SK-N-SH treated with all-trans-retinoic acid at 6 μM for 48 hours (cell line): ENCODE results near the gene NUS1.
"Not testable (repeated sequence)": the region's sequence is repeated elsewhere in the genome, so short reads cannot be mapped to it uniquely, and the experiment has no call there.

Experiments used
- ATAC-seq: fragments of 200-7000 bp; cut with Tn5 transposase; 3 replicates; pipeline ENCODE4 v1.9.1; 2020; ENCODE audit warnings: mild to moderate bottlenecking, moderate library complexity
- ARNTL ChIP-seq: fragments of 450-650 bp; formaldehyde crosslinking; IDR thresholded peaks from 2 replicates; pipeline ENCODE4 v1.5.0; 2020; ENCODE audit warnings: low read depth, mild to moderate bottlenecking, moderate library complexity, borderline replicate concordance
- BACH2 ChIP-seq: fragments of 250-450 bp; sonication (Bioruptor Pico); IDR thresholded peaks from 2 replicates; pipeline ENCODE4 v1.9.0; 2021; ENCODE audit warnings: mild to moderate bottlenecking, borderline replicate concordance
- CREB5 ChIP-seq: fragments of 250-450 bp; sonication (Bioruptor Pico); IDR thresholded peaks from 2 replicates; pipeline ENCODE4 v1.5.1; 2020; ENCODE audit warnings: low read depth, mild to moderate bottlenecking, moderate library complexity
- CSDC2 ChIP-seq: fragments of 250-450 bp; sonication (Bioruptor Pico); IDR thresholded peaks from 2 replicates; pipeline ENCODE4 v1.5.0; 2020; ENCODE audit warnings: mild to moderate bottlenecking, moderate library complexity
- CSRNP3 ChIP-seq: fragments of 250-450 bp; sonication (Bioruptor Pico); IDR thresholded peaks from 2 replicates; pipeline ENCODE4 v1.5.1; 2021; ENCODE audit warnings: mild to moderate bottlenecking, moderate library complexity
- ESRRG ChIP-seq: fragments of 250-450 bp; sonication (Bioruptor Pico); IDR thresholded peaks from 2 replicates; pipeline ENCODE4 v1.6.1; 2021; ENCODE audit warnings: mild to moderate bottlenecking
- GLIS3 ChIP-seq: fragments of 250-450 bp; sonication (Bioruptor Pico); IDR thresholded peaks from 2 replicates; pipeline ENCODE4 v1.5.0; 2020; ENCODE audit warnings: mild to moderate bottlenecking, moderate library complexity
- ISL1 ChIP-seq: fragments of 250-450 bp; sonication (Bioruptor Pico); IDR thresholded peaks from 2 replicates; pipeline ENCODE4 v2.1.2; 2022; ENCODE audit warnings: mild to moderate bottlenecking, moderate library complexity
- OSR1 ChIP-seq: fragments of 250-450 bp; sonication (Bioruptor Pico); IDR thresholded peaks from 2 replicates; pipeline ENCODE4 v1.8.0; 2022; ENCODE audit warnings: moderate library complexity, mild to moderate bottlenecking, inconsistent platforms
- PATZ1 ChIP-seq: fragments of 250-450 bp; sonication (Bioruptor Pico); IDR thresholded peaks from 2 replicates; pipeline ENCODE4 v1.8.0; 2020; ENCODE audit warnings: mild to moderate bottlenecking, moderate library complexity, borderline replicate concordance
- POU6F1 ChIP-seq: fragments of 250-450 bp; sonication (Bioruptor Pico); IDR thresholded peaks from 2 replicates; pipeline ENCODE4 v1.8.0; 2021; ENCODE audit warnings: low read depth, mild to moderate bottlenecking, moderate library complexity, borderline replicate concordance
- PPARA ChIP-seq: fragments of 250-450 bp; sonication (Bioruptor Pico); IDR thresholded peaks from 2 replicates; pipeline ENCODE4 v1.5.0; 2020; ENCODE audit warnings: mild to moderate bottlenecking, borderline replicate concordance
- RARB ChIP-seq: fragments of 250-450 bp; sonication (Bioruptor Pico); IDR thresholded peaks from 2 replicates; pipeline ENCODE4 v1.8.0; 2021; ENCODE audit warnings: mild to moderate bottlenecking, moderate library complexity
- SNAI2 ChIP-seq: fragments of 250-450 bp; sonication (Bioruptor Pico); IDR thresholded peaks from 2 replicates; pipeline ENCODE4 v1.5.0; 2020; ENCODE audit warnings: mild to moderate bottlenecking, moderate library complexity
- TCF4 ChIP-seq: fragments of 250-450 bp; sonication (Bioruptor Pico); IDR thresholded peaks from 2 replicates; pipeline ENCODE4 v1.8.0; 2021; ENCODE audit warnings: mild to moderate bottlenecking, moderate library complexity, borderline replicate concordance
- TOX ChIP-seq: fragments of 250-450 bp; sonication (Bioruptor Pico); IDR thresholded peaks from 2 replicates; pipeline ENCODE4 v1.8.0; 2021; ENCODE audit warnings: mild to moderate bottlenecking, moderate library complexity, borderline replicate concordance
- ZC3H10 ChIP-seq: fragments of 250-450 bp; sonication (Bioruptor Pico); IDR thresholded peaks from 2 replicates; pipeline ENCODE4 v1.5.1; 2021; ENCODE audit warnings: mild to moderate bottlenecking, moderate library complexity
- ZFP3 ChIP-seq: fragments of 250-450 bp; sonication (Bioruptor Pico); IDR thresholded peaks from 2 replicates; pipeline ENCODE4 v1.5.0; 2020; ENCODE audit warnings: mild to moderate bottlenecking, moderate library complexity
- ZFP30 ChIP-seq: fragments of 450-650 bp; formaldehyde crosslinking; IDR thresholded peaks from 2 replicates; pipeline ENCODE4 v1.5.0; 2022; ENCODE audit warnings: mild to moderate bottlenecking, moderate library complexity
- ZNF565 ChIP-seq: fragments of 450-650 bp; formaldehyde crosslinking; conservative IDR thresholded peaks from 2 replicates; pipeline ENCODE4 v1.5.0; 2020; ENCODE audit warnings: low read depth, mild to moderate bottlenecking, moderate library complexity
- ZNF70 ChIP-seq: fragments of 450-650 bp; formaldehyde crosslinking; IDR thresholded peaks from 2 replicates; pipeline ENCODE4 v1.5.0; 2020; ENCODE audit warnings: mild to moderate bottlenecking, moderate library complexity
- ZNF8 ChIP-seq: fragments of 450-650 bp; formaldehyde crosslinking; IDR thresholded peaks from 2 replicates; pipeline ENCODE4 v1.5.0; 2020; ENCODE audit warnings: mild to moderate bottlenecking, moderate library complexity

The NUS1 gene

GRCh38 chr6:117711369-117711768 is 36.1 kb downstream of the NUS1 start:
- no peak for ATAC-seq
- TF ChIP-seq PPARA (CRISPR knock-in tag), result no peak
- TF ChIP-seq ZNF8, result no peak
- TF ChIP-seq SNAI2, result no peak
- TF ChIP-seq POU6F1 (CRISPR knock-in tag), result no peak
- TF ChIP-seq ZC3H10 (CRISPR knock-in tag), result no peak
- no peak for TF ChIP-seq GLIS3 (CRISPR knock-in tag)
- TF ChIP-seq TCF4, result no peak
- no peak for TF ChIP-seq ZNF565 (CRISPR knock-in tag)
- no peak for TF ChIP-seq CSRNP3 (CRISPR knock-in tag)
- no peak for TF ChIP-seq TOX (CRISPR knock-in tag)

- no peak for ATAC-seq
- TF ChIP-seq CREB5 (CRISPR knock-in tag), result no peak
- TF ChIP-seq ZNF8, result no peak
- no peak for TF ChIP-seq CSDC2
- no peak for TF ChIP-seq ZNF565 (CRISPR knock-in tag)
- TF ChIP-seq RARB (CRISPR knock-in tag), result no peak
Observed at GRCh38 chr6:117718895-117719294, 43.6 kb downstream of the NUS1 start.

- not testable (repeated sequence) for ATAC-seq
Observed at GRCh38 chr6:117721520-117721919, 46.3 kb downstream of the NUS1 start.

GRCh38 chr6:117728626-117729025 is 53.4 kb downstream of the NUS1 start:
- ATAC-seq, result no peak
- no peak for TF ChIP-seq BACH2 (CRISPR knock-in tag)
- no peak for TF ChIP-seq ESRRG
- no peak for TF ChIP-seq ZNF565 (CRISPR knock-in tag)
- no peak for TF ChIP-seq RARB (CRISPR knock-in tag)
- no peak for TF ChIP-seq ZC3H10 (CRISPR knock-in tag)
- no peak for TF ChIP-seq ZNF70 (CRISPR knock-in tag)
- TF ChIP-seq ZFP30, result no peak
- no peak for TF ChIP-seq ZNF8
- TF ChIP-seq POU6F1 (CRISPR knock-in tag), result no peak
- no peak for TF ChIP-seq ZFP3 (CRISPR knock-in tag)
- TF ChIP-seq SNAI2, result no peak
- no peak for TF ChIP-seq ISL1 (CRISPR knock-in tag)
- no peak for TF ChIP-seq ARNTL (CRISPR knock-in tag)
- TF ChIP-seq PATZ1 (CRISPR knock-in tag), result no peak
- TF ChIP-seq GLIS3 (CRISPR knock-in tag), result no peak
- no peak for TF ChIP-seq CREB5 (CRISPR knock-in tag)
- no peak for TF ChIP-seq PPARA (CRISPR knock-in tag)
- no peak for TF ChIP-seq OSR1
